ENCODE measurements around the gene C11orf97. TPM values are rescaled to one million over a fixed set of nuclear protein-coding genes. Genes with fewer than 3 reads are reported as not detected.

Gene C11orf97
- polyA plus RNA-seq, 2 of the 4 experiments (the other 2 are of a cell fraction): not detected

DNA sequence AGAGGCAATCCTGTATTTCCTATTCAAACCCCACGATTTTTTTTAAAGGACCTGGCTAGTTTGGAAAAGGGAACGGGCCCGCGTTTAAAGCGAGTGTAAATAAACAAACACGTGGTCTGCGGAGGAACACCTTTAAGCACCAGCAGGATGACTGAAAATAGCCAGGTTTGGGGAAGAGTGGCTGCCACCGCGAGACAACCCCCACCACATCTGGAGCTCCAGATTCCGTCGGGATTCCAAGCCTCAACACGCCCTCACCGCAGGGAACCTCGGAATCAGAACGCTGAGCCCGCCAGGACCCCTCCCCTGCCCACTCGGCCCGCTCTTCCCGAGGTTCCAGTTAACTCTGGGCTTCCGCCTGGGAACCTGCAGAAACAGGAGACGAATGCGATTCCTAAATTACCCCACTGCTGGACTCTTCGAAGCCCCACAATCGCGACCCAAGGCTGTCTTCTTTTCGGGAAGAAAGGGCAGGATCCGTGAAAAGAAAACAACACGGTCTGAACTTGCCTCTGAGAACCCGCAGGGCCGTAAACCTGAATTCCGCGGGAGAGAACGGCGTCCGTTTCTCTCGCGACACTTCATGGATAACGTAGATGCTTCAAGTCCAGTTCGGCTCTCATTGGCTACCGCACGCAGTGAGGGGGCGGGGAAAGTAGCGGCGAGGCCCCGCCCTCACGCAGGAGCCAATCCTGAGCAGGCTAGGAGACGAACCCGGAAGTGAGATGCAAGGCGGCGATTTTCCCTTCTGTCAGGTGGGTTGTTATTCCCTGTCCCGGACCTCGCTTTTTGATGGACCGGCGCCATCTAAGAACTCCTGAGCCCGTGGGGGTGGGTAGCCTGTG, 18.8 kb upstream of the C11orf97 start, which contains the start of the genes ANKRD49 and MRE11 (continued):
- TF ChIP-seq, protein P1, sequence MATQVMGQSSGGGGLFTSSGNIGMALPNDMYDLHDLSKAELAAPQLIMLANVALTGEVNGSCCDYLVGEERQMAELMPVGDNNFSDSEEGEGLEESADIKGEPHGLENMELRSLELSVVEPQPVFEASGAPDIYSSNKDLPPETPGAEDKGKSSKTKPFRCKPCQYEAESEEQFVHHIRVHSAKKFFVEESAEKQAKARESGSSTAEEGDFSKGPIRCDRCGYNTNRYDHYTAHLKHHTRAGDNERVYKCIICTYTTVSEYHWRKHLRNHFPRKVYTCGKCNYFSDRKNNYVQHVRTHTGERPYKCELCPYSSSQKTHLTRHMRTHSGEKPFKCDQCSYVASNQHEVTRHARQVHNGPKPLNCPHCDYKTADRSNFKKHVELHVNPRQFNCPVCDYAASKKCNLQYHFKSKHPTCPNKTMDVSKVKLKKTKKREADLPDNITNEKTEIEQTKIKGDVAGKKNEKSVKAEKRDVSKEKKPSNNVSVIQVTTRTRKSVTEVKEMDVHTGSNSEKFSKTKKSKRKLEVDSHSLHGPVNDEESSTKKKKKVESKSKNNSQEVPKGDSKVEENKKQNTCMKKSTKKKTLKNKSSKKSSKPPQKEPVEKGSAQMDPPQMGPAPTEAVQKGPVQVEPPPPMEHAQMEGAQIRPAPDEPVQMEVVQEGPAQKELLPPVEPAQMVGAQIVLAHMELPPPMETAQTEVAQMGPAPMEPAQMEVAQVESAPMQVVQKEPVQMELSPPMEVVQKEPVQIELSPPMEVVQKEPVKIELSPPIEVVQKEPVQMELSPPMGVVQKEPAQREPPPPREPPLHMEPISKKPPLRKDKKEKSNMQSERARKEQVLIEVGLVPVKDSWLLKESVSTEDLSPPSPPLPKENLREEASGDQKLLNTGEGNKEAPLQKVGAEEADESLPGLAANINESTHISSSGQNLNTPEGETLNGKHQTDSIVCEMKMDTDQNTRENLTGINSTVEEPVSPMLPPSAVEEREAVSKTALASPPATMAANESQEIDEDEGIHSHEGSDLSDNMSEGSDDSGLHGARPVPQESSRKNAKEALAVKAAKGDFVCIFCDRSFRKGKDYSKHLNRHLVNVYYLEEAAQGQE (IDR thresholded peaks at IDR 0.05): peak; percentile 71
- TF ChIP-seq RARB (CRISPR knock-in tag; IDR thresholded peaks at IDR 0.05): no peak

DNA sequence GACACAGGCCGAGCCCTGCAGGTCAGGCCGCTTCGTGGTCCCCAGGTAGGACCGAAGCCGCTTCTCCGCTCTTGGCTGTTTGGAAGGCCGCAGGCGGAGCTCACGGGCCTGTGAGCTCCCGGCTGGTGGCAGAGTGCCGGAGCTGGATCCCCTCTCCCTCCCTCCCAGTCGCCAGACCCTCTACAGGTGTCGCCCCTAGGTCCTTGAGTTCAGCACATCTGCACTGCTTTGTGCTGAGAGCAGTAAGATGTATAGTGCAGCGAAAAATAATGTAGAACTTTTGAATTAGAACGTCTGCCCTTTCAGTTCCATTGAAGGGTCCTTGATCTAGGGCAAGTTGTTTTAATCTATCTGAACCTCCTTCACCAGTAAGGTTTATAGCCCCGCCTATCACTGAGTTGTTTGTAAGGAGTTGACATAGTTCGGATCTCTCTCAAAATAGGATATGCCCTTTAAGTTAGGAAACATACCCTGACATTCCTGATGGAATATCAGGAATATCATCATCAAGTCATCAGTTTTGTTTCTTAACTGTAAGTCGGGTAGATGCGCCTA, 18.1 kb upstream of the C11orf97 start:
- ATAC-seq (peak; percentile 79 to 87), FAIRE-seq (no peak), DNase-seq (ENCODE audit: low read depth in 1 of 2, low spot score in 1 of 2) (no peak)
- peak overlapping the region; percentile 97 for H3K4me2 ChIP-seq
- POLR2A ChIA-PET: no interaction called here
- H3K4me3 ChIP-seq: peak overlapping the region; percentile 97
- peaks cover 18% of the 10 kb centered on the region for H3K4me1 ChIP-seq
- CTCF ChIA-PET: no interaction called here
- 4% methylated on average over 12 of the region's 19 CpGs for WGBS (ENCODE audit: missing lambda C conversion rate)
- TF ChIP-seq HMGXB4 (CRISPR knock-in tag; IDR thresholded peaks at IDR 0.05; ENCODE audit: borderline replicate concordance): no peak
- TF ChIP-seq ZNF302 (CRISPR knock-in tag; IDR thresholded peaks at IDR 0.05): no peak
- no peak for TF ChIP-seq GATA3 (IDR thresholded peaks at IDR 0.05; ENCODE audit: borderline replicate concordance)
- TF ChIP-seq HOXB13 (CRISPR knock-in tag; IDR thresholded peaks at IDR 0.05; ENCODE audit: low read depth): no peak
- TF ChIP-seq, protein P2, sequence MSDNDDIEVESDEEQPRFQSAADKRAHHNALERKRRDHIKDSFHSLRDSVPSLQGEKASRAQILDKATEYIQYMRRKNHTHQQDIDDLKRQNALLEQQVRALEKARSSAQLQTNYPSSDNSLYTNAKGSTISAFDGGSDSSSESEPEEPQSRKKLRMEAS (IDR thresholded peaks at IDR 0.05): no peak
- TF ChIP-seq HES2 (IDR thresholded peaks at IDR 0.05): no peak
- no peak for TF ChIP-seq ESRRA (IDR thresholded peaks at IDR 0.05; ENCODE audit: borderline replicate concordance, low read length)
- TF ChIP-seq EHF (CRISPR knock-in tag; IDR thresholded peaks at IDR 0.05): no peak
- no peak for TF ChIP-seq NPAS2 (CRISPR knock-in tag; IDR thresholded peaks at IDR 0.05; ENCODE audit: borderline replicate concordance)
- no peak for TF ChIP-seq CEBPB (IDR thresholded peaks at IDR 0.05)
- TF ChIP-seq MAZ (IDR thresholded peaks at IDR 0.05; ENCODE audit: borderline replicate concordance, low read depth, low read length): no peak
- no peak for TF ChIP-seq ZSCAN20 (CRISPR knock-in tag; IDR thresholded peaks at IDR 0.05)
- TF ChIP-seq BHLHE40 (IDR thresholded peaks at IDR 0.05; ENCODE audit: low read depth, low read length): no peak
- no peak for TF ChIP-seq JUNB (IDR thresholded peaks at IDR 0.05)
- no peak for TF ChIP-seq RARB (CRISPR knock-in tag; IDR thresholded peaks at IDR 0.05)
- no peak for TF ChIP-seq JUN (IDR thresholded peaks at IDR 0.05)
- no peak for TF ChIP-seq RNF2 (IDR thresholded peaks at IDR 0.05; ENCODE audit: borderline replicate concordance, low read depth)
- no peak for TF ChIP-seq HDAC2 (IDR thresholded peaks at IDR 0.05)
- TF ChIP-seq SREBF2 (IDR thresholded peaks at IDR 0.05): no peak
- H3K27ac ChIP-seq: peak overlapping the region; percentile 81 to 83
- no peaks in the 10 kb centered on the region for H3K9me3 ChIP-seq

Data from A549 (cell line).